ENCODE data around the gene IGDCC3.

The IGDCC3 gene

GRCh38 chr15:65318870-65319356 lies 58.9 kb downstream of the IGDCC3 start:
- TF ChIP-seq POLR2A (IDR thresholded peaks at IDR 0.05; ENCODE audit: extremely low read depth, insufficient read length): no peak
- peak; percentile 69 for TF ChIP-seq CTCF (IDR thresholded peaks at IDR 0.05; ENCODE audit: low read depth, low read length)
- no peak for TF ChIP-seq MYC (IDR thresholded peaks at IDR 0.05; ENCODE audit: low read depth, low read length)
- TF ChIP-seq, protein P1, sequence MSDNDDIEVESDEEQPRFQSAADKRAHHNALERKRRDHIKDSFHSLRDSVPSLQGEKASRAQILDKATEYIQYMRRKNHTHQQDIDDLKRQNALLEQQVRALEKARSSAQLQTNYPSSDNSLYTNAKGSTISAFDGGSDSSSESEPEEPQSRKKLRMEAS (IDR thresholded peaks at IDR 0.05; ENCODE audit: low read depth, low read length): peak; percentile 38; the same call in 1 of the 2 replicates
- peak; percentile 81 for DNase-seq (ENCODE audit: low read depth)

DNA sequence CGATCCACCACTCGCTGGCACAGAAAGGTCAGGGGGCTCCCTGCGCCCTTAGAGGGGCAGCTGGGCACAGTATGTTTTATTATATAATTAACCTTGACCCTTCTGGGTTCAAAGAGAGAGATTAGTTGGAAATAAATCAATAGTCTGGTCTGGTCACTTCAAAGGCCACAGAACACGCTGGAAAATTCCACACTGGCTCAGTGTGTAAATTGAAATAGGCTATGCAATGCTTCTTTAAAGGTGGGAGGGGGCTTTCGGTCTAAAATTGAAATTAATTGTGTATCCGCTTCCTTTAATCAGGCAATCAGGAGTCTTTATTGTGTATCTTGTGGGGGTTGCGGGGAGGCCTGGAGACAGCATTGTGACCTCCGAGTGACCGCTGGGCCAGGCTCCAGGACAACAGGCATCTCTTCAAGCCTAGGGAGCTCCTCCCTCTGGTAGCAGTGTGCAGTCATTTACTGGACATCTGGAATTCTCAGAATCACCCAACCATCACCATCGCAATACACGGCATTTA lies 65.3 kb downstream of the IGDCC3 start:
- TF ChIP-seq CTCF (IDR thresholded peaks at IDR 0.05; ENCODE audit: low read depth, low read length) (no peak), POLR2A (IDR thresholded peaks at IDR 0.05; ENCODE audit: extremely low read depth, insufficient read length) (no peak)
- TF ChIP-seq, protein P1 (IDR thresholded peaks at IDR 0.05; ENCODE audit: low read depth, low read length): no peak
- DNase-seq (ENCODE audit: low read depth): no peak
- no peak overlapping the region for H3K4me3 ChIP-seq (ENCODE audit: low read depth, low read length)

More at GRCh38 chr15:65318870-65319356, 58.9 kb downstream of the IGDCC3 start:
- H3K4me3 ChIP-seq (ENCODE audit: low read depth, low read length): no peak overlapping the region

- no peak for DNase-seq (ENCODE audit: low read depth)
- no peak overlapping the region for H3K4me3 ChIP-seq (ENCODE audit: low read depth, low read length)
- TF ChIP-seq POLR2A (IDR thresholded peaks at IDR 0.05; ENCODE audit: extremely low read depth, insufficient read length) (no peak), MYC (IDR thresholded peaks at IDR 0.05; ENCODE audit: low read depth, low read length) (no peak), CTCF (IDR thresholded peaks at IDR 0.05; ENCODE audit: low read depth, low read length) (no peak)
- TF ChIP-seq, protein P1 (IDR thresholded peaks at IDR 0.05; ENCODE audit: low read depth, low read length): no peak
These were observed 66.0 kb downstream of the IGDCC3 start for GRCh38 chr15:65311760-65312159.

DNA sequence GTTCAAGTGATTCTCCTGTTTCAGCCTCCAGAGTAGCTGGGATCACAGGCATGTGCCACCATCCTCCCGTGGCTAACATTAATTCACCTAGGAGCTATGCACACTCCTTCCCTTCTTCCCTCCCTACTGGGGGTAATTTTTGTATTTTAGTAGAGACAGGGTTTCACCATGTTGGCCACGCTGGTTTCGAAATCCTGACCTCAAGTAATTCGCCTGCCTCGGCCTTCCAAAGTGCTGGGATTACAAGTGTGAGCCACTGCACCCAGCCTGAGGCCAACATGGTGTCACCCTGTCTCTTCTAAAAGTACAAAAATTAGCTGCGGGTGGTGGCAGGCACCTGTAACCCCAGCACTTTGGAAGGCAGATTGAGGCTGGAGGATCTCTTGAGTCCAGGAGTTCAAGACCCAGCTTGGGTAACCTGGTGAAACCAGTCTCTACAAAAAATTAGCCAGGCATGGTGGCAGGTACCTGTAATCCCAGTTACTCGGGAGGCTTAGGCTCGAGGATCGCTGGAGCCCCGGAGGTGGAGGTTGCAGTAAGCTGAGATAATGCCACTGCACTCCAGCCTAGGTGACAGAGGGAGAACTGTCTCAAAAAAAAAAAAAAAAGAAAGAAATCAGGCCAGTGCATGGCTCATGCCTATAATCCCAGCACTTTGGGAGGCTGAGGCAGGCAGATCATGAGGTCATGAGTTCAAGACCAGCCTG lies 67.2 kb downstream of the IGDCC3 start:
- peak; percentile 82 for DNase-seq (ENCODE audit: low read depth)
- TF ChIP-seq POLR2A (IDR thresholded peaks at IDR 0.05; ENCODE audit: extremely low read depth, insufficient read length): no peak
- no peak overlapping the region for H3K4me3 ChIP-seq (ENCODE audit: low read depth, low read length)

DNA sequence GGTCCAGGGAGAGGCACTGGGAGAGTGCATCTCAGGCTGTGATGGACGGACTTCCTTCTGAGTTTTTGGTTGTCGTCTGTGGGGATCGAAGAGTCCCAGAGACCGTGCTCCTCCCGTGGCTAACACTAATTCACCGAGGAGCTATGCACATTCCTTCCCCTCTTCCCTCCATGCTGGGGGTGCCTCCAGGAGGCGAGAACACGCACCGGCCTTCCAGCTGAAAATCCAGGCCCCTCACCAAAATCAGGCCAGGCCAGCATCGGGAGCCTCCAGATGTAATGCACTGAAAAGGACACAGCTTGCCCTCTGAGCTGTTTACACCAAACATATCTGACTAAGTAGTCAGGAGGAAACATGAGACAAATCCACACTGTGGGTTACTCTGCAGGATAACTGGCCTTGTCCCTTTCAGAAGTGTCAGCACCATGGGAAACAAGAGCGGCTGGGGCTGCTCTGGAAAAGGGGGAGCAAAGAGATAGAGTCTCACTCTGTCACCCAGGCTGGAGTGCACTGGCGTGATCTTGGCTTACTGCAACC lies 67.9 kb downstream of the IGDCC3 start:
- no peak overlapping the region for H3K4me3 ChIP-seq (ENCODE audit: low read depth, low read length)
- DNase-seq (ENCODE audit: low read depth): no peak
- TF ChIP-seq POLR2A (IDR thresholded peaks at IDR 0.05; ENCODE audit: extremely low read depth, insufficient read length) (no peak), MYC (IDR thresholded peaks at IDR 0.05; ENCODE audit: low read depth, low read length) (no peak), CTCF (IDR thresholded peaks at IDR 0.05; ENCODE audit: low read depth, low read length) (no peak)
- TF ChIP-seq, protein P1 (IDR thresholded peaks at IDR 0.05; ENCODE audit: low read depth, low read length): no peak

- no peak for TF ChIP-seq MYC (IDR thresholded peaks at IDR 0.05; ENCODE audit: low read depth, low read length)
- TF ChIP-seq CTCF (IDR thresholded peaks at IDR 0.05; ENCODE audit: low read depth, low read length): no peak
- TF ChIP-seq POLR2A (IDR thresholded peaks at IDR 0.05; ENCODE audit: extremely low read depth, insufficient read length): no peak
- TF ChIP-seq, protein P1 (IDR thresholded peaks at IDR 0.05; ENCODE audit: low read depth, low read length): no peak
- no peak for DNase-seq (ENCODE audit: low read depth)
- H3K4me3 ChIP-seq (ENCODE audit: low read depth, low read length): no peak overlapping the region
These were observed 69.8 kb downstream of the IGDCC3 start for GRCh38 chr15:65307978-65308377.

Data from NB4 (cell line).